Pancreas (tissue), 8 donors: ENCODE results near the gene PNMA1. TPM values are rescaled to one million over a fixed set of nuclear protein-coding genes. Genes with fewer than 3 reads are reported as not detected.

Experiments used
- microRNA-seq, 2 donors: library from miRNA; unstranded; fragments of <30 nt; microRNA quantifications; one replicate each; pipeline versions ENCODE4 to v1.1.0, GENCODE V29; 2019 to 2020
- polyA plus RNA-seq, 2 donors: library from polyadenylated mRNA; stranded (reverse); fragments of 200-250 nt; gene quantifications; one replicate each; pipeline ENCODE4 v1.2.3, GENCODE V29; 2013
- total RNA-seq, 6 donors: library from RNA; stranded (reverse); fragmentation: NEBNext Ultra II Directional in 4 of 6; extraction: Animal tissue kit (Norgen Biotek cat#: 25700) in 4 of 6; gene quantifications; one replicate each; pipeline versions ENCODE4 v1.2.1 to v1.2.4, GENCODE V29; 2021 to 2023
- donor health status: healthy with polysubstance abuse.
- donor health status: DM: no; HTN: no; CAD: no; lungs with moderate emphysema.
- donor health status: DM: no; HTN: no; CAD: no.
- donor health status: Bipolar disorder and iron deficiency.
- donor health status: DM: yes; HTN: yes; CAD: no.
- donor health status: DM: no; HTN: no; CAD: no.
- donor health status: DM: no; HTN: no; CAD: no.
- donor health status: DM: yes; HTN: yes; CAD: no.

Gene PNMA1
- total and polyA plus RNA-seq, 8 donors, result 2.8 to 25.4 (median 6.7) TPM

Small RNAs within 50 kb of the gene (microRNA-seq; reads per million reads assigned to microRNA genes)
- 0 reads per million in 2 donors for gene MIR4505

Other genes with a start within 250 kb of the PNMA1 start
- 1 to 10 TPM; 4.3 to 8.0 (median 6.6) TPM for gene RIOX1, start 223.5 kb downstream of the PNMA1 start, total RNA-seq
- gene RIOX1, start 223.5 kb downstream of the PNMA1 start, polyA plus RNA-seq, result 1 to 10 TPM; 4.1 to 4.3 TPM
- 1 to 10 TPM in 5 of 6 donors, under 1 TPM in 1; 0.69 to 2.8 (median 1.5) TPM for gene ACOT1, start 177.2 kb downstream of the PNMA1 start, total RNA-seq
- gene ACOT1, start 177.2 kb downstream of the PNMA1 start, polyA plus RNA-seq, result 1 to 10 TPM; 1.0 to 1.5 TPM
- under 1 TPM in 5 of 6 donors, not detected in 1; 0.09 to 0.22 (median 0.14) TPM for gene HEATR4, start 155.4 kb downstream of the PNMA1 start, total RNA-seq
- gene HEATR4, start 155.4 kb downstream of the PNMA1 start, polyA plus RNA-seq, result under 1 TPM; 0.05 to 0.65 TPM
- 10 to 100 TPM in 3 of 6 donors, 1 to 10 TPM in 3; 4.4 to 11.6 (median 9.3) TPM for gene ACOT2, start 145.2 kb downstream of the PNMA1 start, total RNA-seq
- gene ACOT2, start 145.2 kb downstream of the PNMA1 start, polyA plus RNA-seq, result 10 to 100 TPM in 1 of 2 donors, 1 to 10 TPM in 1; 9.3 to 12.8 TPM
- 1 to 10 TPM in 4 of 6 donors, under 1 TPM in 1, not detected in 1; 0.59 to 1.9 (median 1.2) TPM for gene ACOT4, start 122.5 kb downstream of the PNMA1 start, total RNA-seq
- under 1 TPM; 0.68 to 0.75 TPM for gene ACOT4, start 122.5 kb downstream of the PNMA1 start, polyA plus RNA-seq
- not detected for gene ACOT6, start 101.9 kb downstream of the PNMA1 start, total RNA-seq
- not detected for gene ACOT6, start 101.9 kb downstream of the PNMA1 start, polyA plus RNA-seq
- gene DNAL1, start 69.4 kb downstream of the PNMA1 start, total RNA-seq, result 1 to 10 TPM; 4.7 to 9.2 (median 7.1) TPM
- 1 to 10 TPM; 3.2 to 3.8 TPM for gene DNAL1, start 69.4 kb downstream of the PNMA1 start, polyA plus RNA-seq
- gene PTGR2, start 137.4 kb upstream of the PNMA1 start, total RNA-seq, result 1 to 10 TPM; 3.8 to 6.9 (median 5.2) TPM
- 1 to 10 TPM; 3.5 to 7.2 TPM for gene PTGR2, start 137.4 kb upstream of the PNMA1 start, polyA plus RNA-seq
- 10 to 100 TPM; 13.3 to 24.2 (median 15.8) TPM for gene ZNF410, start 172.5 kb upstream of the PNMA1 start, total RNA-seq
- gene ZNF410, start 172.5 kb upstream of the PNMA1 start, polyA plus RNA-seq, result 10 to 100 TPM; 15.3 to 23.4 TPM
- 1 to 10 TPM in 5 of 6 donors, under 1 TPM in 1; 0.97 to 2.0 (median 1.2) TPM for gene FAM161B, start 235.7 kb upstream of the PNMA1 start, total RNA-seq
- gene FAM161B, start 235.7 kb upstream of the PNMA1 start, polyA plus RNA-seq, result 1 to 10 TPM; 1.4 to 2.0 TPM
- gene COQ6, start 235.9 kb upstream of the PNMA1 start, total RNA-seq, result 1 to 10 TPM; 5.1 to 8.1 (median 6.7) TPM
- gene COQ6, start 235.9 kb upstream of the PNMA1 start, polyA plus RNA-seq, result 10 to 100 TPM in 1 of 2 donors, 1 to 10 TPM in 1; 6.5 to 19.8 TPM